Stimulated activated CD8-positive, alpha-beta memory T cell treated with anti-CD3 and anti-CD28 coated beads, Interleukin-4, amount 100 ng/mL, for 24 hours (primary cell): ENCODE data around the gene CNNM3.
"Not testable (repeated sequence)": the region's sequence is repeated elsewhere in the genome, so short reads cannot be mapped to it uniquely, and the experiment has no call there.

Source experiments
- DNase-seq: peaks from one replicate; pipeline ENCODE4 v3.0.0-alpha.2; 2020; ENCODE audit warnings: low read depth

The CNNM3 gene

DNA sequence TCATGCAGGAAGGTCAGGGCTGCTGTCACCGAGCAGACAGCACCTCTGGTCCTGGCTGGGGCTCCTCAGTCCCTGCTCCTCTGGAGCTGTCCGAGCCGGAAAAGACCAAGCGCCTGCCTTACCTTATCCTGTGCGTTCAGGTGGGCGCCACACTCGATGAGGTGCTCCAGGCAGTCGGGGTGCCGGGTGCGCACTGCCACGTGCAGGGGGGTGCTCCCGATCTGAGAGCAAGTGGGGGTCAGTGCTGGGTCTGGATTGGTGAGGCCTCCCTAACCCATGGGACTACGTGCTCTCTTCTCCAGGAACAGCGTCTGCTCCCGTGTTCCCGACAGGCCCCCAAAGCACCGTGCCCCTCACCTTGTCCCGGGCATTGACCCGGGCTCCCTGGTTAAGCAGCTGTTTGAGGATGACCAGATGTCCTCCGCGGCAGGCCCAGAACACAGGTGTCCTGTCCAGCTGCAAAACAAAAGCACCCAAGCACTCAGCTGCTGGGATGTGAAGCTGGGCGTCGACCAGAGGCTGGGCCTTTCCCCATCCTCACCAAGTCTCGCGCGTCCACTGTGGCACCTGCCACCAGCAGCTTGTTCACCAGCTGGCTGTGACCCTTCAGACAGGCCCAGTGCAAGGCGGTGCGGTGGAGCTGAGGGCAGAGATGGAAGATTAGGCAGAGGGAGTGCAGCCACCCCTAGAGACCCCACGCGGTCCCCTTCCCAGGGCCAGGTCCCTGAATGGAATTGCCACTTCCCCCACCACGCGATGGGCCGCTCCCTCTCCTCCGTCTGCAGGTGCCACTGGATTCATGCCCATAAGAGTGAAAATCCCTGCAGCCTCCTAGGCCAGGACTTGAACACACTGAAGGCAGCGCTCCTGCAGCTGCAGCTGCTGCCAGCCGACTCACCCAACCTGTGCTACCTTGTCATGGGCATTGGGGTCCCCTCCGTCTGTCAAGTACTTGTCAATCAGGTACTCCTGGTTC lies 24.1 kb downstream of the CNNM3 start:
- DNase-seq, result no peak

DNA sequence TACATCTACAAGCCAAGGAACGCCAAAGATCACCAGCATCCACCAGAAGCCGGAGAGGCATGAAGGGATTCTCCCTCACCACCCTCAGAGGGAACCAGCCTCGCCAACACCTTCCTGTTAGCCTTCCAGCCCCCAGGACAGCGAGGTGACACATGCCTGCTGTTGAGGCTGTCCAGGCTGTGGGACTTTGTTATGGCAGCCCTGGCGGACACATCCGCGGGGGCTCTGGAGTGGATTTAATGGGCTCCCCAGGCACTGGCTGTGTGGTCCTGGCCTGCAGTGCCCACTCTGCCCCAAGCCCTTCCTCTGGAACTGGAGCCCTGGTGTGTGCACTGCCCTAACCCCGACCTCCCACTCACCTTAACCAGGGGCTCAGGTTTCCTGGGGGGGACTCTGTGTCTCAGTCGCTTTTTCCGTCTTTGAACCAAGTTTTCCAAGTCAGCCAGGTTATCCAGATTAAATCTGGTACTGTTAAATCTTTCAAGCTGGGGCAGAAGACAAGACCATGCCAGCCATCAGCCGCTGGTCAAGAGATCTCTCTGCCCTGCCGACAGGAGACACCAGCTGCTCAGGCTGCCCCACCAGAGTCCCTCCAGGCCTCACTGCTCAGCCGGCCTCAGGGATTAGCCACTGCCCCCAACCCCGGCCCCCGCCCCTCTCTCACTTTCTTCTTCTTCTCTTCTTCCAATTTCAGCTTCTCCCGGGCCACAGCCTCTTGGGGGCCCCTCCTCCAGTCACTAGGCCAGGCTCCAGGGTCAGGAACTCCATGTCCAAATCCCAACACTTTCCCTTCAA lies 25.8 kb downstream of the CNNM3 start:
- DNase-seq, result no peak

DNA sequence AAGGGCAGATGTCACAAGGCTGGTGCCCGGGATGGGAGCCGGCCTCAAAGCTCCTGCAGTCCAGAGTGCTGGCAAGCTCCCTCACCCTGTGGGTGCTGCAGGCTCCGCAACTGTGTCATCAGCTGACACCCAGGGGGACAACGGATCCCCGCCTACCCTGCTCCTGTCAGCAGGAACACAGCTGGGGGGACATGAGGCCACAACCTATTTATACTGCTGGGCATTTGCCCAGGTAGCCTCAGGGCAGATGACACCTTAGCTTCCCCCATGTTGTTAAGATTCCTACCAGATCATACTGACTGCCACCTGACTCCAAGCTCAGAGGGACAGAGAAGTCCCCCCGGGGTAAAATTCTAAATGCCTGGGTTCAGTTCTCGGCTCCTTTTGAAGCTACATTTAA lies 26.5 kb downstream of the CNNM3 start:
- no peak for DNase-seq

DNA sequence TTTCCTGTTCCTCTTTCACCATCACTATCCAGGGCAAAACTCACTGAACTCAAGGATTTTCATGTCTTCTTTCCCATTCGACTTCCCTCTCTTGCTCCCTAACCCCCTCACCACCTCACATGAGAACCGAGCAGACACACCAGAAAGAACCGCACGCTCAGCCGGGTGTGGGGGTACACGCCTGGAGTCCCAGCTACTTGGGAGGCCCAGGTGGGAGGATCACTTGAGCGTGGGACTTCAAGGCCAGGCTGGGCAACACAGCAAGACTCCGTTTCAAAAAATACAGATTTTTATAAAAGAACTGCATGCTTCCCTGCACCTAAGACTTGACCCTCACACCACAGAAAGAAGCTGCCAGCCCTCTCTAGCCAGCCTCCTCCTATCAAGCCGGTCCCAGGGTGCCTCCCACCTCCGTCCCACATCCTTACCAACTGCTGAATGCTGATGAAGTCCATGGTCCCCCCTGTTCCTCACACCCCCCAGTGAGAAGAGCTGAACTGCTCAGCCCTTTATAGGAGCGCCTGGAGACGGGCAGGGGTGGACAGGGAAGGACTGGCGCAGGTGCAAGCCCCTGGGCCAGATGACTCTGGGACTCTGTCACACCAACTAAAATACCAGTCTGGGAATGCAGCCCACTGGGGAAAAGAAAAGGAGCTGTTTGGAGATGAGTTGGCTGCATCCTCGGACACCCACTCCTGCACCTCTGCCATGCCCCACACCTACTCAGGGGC lies 27.6 kb downstream of the CNNM3 start, which contains the start of gene ANKRD23:
ANKRD23 (minus strand) TSS at position 484 of the 731 bp plus-strand sequence; CDS start at position 455, 29 bp downstream.
- no peak for DNase-seq

DNA sequence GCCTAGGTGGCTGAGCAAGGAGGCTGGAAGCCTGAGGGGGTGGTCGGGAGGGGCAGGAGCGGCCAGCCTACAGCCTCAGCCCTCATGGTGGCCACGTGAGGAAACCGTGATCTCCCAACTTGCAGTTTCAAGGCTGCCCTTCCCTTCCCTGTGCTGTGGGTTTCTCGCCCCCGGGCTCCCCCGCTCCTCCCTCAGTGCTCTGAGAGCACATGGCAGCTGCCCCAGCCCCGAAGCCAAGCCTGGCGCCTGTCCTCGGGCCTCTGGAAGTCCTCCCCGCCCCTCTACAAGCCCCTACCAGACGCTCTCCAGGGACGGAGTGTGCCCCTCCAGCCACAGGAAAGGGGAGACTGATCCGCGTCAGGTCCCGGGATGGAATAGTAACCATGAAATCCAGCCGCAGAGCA lies 28.3 kb downstream of the CNNM3 start:
- no peak for DNase-seq

DNA sequence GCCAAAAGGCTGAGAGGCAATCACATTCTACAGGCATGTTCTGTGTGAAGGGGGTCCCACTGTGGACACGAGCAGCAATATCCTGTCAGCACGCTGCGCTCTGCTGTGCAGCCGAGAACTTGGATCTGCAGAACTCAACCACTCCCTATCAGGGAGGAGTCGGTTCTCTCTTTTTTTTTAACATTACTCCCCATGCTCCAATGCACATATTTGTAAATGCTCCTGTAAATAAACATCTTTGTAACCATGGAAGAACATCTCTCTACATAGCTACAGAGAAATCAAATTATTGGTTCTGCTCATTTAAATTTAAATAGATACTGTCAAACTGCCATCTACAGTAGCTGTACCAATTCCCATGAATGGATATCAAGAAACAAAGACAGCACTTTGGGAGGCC lies 30.8 kb downstream of the CNNM3 start:
- no peak for DNase-seq

DNA sequence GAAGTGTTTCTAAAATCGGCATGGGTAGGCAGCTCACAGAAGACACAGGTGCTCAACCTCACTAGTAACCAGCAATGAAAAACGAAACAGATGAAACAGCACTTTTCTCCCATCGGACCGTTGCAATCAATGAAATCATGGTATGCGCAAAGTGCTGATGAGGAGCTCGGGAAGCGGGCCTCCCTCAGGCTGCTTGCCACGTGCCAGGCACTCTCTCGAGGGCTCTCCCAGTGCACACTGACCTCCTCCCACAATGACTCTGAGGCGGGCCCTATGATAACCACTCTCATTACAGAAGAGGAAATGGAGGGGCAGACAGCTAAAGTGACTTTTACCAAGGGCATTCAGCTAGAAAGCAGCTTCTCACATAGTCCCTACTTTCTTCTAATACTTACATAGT lies 31.5 kb downstream of the CNNM3 start:
- no peak for DNase-seq

DNA sequence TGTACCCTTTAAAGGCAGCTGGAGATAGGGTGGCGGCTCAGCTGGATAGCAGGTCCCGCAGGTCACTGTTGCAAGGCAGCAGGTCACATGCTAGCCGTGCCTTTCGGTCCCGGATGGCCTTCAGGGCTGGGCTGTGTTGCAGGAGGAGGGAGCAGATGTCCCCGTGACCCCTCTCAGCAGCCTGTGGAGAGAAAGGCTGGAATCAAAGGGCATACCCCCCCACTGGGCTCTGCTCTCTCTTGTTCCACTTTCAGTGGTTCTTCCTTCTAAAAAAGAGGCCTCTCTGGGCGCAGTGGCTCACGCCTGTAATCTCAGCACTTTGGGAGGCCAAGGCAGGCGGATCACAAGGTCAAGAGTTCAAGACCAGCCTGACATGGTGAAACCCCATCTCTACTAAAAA lies 32.2 kb downstream of the CNNM3 start:
- DNase-seq, result no peak

DNA sequence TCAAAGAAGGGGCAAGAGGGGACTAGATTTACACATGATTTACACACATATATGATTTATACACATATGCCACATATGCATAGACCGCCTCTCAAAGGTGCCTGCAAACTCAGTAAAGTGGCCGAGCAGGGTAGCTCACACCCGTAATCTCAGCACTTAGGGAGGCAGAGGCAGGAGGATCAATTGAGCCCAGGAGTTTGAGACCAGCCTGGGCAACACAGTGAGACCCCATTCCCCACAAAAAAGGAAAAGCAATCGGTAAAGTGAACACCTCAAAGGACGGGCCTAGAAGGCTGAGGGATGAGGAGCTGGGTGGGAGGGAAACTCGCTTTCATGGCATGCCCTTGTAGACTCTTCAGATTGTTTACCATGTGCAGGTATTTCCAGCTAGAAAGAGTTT lies 36.6 kb downstream of the CNNM3 start:
- no peak for DNase-seq

DNA sequence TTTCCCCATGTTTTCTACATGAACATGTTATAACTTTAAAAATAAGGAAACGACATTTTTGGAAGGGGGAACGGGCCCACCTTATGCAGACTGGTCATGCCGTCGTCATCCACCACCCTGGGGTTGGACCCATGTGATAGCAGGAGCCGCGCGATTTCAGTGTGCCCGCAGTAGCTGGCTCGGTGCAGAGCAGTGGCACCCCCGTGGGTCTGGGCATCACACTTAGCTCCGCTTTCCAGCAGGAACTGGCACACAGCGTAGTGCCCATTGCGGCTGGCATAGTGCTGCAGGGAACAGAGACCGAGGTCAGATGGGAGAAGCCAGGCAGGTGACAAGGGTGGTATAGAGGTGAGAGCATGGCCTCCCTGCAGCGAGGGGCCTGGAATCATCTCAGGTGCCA lies 37.3 kb downstream of the CNNM3 start:
- DNase-seq, result no peak

DNA sequence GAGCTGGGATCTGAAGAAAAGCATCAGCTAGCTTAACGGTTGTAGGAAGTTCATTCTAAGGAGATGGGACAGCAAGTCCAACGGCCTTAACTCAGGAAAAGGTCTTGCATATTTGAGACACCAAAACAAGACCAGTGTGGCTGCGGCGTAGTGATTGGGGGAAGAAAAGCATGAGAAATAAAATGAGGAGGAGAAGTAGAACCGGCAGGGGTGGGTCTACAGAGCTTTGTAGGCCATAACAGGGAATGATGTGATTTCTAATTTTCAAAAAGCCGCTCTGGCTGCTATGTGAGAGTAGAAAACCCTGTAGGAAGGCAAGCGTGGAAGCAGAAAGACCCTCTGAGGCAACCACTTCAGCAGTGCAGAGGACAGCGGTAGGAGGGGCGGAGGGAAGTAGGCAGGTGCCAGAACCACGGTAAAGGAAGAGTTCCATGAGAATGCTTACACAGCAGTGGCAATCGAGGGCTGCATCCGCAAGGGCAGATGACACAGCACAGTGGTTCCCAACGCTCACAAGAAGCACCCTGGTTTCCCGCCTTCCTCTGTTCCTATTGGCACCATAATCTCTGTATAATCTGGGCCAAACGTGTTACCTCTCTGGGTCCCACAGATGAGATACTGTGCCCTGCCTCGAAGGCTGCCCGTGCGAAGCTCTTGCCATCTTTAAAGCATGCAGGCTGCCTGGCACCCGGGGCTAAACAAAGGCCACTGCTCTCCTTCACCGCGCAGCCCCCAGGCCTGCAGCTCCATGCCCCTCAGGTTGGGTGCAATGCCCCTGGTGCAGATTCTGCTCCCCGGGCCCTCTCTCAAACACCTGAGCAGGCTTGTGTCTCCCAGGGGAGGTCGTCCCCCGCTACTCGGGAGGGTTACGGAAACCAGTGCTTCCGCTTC lies 41.0 kb downstream of the CNNM3 start:
- DNase-seq, result no peak

DNA sequence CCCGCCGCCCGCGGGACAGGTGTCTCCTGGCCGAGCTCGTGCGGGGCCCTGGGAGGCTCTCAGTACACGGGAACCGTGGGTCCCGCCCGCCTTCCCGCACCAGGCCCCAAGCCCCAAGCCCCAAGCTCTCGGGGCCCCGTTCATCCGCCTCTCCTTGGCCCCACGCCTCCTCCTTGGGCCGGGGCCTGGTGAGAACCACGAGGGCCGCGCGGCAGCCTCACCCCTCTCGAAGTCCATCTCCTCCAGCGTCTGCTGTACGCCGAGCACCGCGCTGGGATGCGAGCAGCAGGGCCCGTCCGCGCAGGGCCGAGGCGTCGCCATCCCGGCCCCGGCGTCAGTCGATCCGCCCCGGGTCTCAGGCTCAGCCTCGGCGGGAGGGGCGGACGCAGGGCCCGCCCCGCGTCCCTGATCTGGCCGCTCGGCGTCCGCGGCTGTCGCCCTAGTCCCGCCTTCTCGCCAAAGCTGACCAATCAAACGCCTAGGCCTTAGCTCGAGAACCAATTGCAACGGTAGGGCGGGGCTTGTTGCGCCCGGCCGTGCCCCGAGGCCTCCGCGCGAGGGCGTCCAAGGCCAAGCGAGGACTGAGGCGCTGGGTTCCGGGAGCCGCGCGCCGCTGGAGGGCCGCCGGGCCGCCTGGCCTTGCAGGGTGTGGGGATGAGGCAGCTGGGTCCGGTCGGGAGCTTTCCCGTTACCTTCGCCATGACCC lies 41.8 kb downstream of the CNNM3 start, which contains the start of gene ANKRD39:
ANKRD39 (minus strand) TSS at position 350 of the 706 bp plus-strand sequence; CDS start at position 321, 29 bp downstream.
- DNase-seq, result peak; percentile 95

DNA sequence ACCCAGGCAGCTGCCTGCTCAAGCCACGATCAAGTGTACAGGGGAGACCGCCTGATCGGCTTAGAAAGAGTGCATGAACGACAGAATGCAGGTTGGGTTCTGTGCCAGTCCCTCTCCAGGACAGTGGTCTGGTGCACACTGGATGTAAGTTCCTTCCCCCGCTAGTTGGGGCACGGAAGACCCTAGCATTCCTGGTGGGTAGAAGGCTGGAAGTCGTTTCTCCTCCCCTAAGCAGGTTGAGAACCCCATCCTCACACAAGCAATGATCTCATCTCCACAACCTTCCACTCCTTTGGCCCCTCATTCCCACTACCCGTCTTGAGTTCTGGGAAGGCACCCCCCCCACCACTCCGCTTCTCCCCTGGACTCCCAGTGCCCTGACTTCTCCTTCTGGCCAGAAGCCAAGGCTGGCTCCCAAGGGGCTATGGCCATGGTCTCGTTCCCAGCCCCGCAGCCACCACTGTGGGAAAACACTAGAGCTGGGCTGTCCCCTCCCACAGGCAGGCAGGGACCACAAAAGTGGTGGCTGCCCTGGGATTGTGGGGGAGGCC lies 43.1 kb downstream of the CNNM3 start:
- no peak for DNase-seq

DNA sequence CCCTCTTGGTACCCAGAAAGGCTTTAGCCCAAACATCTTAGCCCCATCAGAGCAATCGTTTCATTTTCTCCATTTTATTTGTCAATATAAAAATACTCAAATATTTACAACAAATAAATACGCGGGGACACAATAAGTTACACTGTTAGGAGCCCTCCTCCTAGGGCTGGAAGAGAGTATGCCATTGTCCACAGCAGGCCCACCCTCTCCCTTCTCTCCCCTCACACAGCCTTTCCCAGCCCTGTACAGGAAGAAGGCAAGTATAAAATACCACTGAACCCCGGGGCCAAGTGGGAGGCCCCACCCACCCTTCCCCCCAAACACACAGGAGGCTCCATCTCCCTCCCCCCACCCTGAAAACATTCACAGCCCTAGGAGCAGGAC lies 43.6 kb downstream of the CNNM3 start:
- no peak for DNase-seq

DNA sequence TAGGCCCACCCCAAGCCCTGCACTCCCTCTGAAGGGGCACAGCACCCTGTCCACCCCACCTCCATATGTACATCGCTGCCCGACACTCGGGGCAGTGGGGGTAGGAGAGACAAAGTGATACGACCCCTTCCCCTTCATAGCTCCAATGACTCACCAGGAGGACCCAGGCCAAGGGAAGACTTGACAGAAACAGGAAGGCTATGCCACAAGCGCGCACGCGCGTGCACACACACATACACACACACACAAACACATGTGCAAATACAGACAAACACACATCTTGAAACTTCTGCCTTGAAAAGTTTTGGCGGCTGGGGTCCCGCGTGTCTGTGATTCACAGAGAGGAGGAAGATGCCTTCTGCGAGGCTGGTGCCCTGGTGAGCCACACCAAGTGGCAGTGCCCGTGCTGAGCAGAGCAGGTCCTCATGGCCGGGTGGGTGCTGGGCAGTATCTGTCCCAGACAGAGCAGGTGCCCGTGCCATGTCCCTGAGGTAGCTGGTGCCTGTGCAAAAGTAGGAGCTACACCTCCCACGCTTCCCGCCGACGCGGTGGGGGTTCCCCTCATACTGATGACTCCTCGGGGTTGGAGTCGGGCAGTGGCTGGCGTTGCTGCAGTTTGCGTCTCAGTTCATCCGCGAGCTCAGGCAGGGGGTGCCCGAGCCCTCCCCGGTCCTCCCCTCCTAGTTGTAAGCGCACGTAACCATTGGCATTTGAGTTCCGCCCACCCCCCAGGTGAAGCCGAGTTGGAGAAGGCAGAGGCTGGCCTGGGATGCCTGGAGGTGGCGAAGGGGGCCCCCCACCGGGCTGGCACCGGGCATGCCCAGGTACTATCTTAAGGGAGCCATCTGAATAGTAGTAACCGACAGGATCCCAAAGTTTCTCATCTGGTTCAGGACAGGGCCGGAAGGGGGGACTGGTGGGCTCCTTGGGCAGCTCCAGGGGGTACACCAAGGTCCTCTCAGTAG lies 44.3 kb downstream of the CNNM3 start:
- no peak for DNase-seq

DNA sequence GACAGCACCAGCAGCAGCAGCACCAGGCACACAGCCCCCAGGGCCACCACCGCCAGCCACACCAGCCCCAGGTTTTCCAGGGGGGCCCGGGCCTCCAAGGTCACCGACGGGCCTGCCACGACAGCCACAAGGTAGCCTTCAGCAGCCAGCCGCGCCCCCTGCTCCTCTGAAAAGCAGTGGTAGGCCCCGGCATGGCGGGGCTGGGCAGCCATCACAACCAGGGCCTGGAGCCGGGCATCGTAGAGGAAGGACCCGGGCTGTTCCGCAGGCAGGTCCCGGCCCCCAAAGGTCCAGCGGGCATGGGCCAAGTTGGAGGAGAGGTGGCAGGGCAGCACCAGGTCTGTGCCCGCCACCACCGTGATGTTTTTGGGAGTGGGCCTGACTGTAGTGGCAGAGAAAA lies 45.0 kb downstream of the CNNM3 start:
- DNase-seq, result no peak

DNA sequence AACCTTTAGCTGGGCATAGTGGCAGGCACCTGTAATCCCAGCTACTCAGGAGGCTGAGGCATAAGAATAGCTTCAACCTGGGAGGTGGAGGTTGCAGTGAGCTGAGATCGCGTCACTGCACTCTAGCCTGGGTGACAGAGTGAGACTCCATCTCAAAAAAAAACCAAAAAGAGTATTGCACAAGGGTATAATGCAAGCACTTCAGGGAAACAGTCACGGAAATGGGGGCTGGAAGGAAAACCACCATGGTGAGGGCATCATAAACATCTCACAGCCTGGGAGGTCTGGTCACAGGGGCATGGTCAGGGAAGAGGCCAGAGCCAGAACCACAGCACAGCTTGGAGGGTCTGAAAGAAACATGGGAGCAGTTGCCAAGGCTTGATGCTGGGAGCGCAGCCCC lies 47.0 kb downstream of the CNNM3 start:
- not testable (repeated sequence) for DNase-seq

DNA sequence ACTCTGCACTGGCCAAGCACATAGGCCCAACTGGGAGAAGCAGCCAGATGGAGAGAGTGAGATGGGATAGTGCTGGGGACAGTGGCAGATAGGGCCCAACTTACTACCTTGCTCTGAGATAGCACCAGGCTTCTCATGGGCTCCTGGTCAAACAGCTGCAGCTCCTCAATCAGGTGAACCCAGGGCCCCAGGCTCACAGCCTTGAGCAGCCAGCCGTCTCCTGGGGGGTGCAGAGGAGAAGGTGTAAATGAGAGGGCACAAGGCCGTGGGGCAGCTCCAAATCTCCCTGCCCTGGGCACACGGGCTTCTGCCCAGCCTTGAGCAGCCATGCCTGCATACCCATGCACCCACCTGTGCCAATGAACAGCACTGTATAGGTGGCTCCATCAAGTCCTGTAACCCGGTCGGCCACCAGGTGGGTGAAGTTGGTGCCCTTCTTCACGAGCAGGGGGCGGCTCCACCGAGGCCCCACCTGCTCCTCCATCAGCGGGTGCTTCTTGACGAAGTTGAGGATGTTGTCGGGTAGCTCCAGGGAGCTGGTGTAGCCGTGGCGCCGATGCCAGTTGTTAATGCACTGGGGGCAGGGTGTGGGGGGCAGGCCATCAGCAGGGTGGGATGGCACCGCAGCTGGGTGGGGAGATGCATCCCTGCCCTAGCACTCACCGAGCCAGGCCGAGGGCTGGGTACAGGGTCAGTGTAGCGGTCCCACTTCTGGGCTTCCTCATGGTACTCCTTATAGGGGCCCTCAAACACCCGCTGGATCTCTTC lies 47.7 kb downstream of the CNNM3 start:
- no peak for DNase-seq
